Measurements from ENCODE around the gene ACAA1.

DNA sequence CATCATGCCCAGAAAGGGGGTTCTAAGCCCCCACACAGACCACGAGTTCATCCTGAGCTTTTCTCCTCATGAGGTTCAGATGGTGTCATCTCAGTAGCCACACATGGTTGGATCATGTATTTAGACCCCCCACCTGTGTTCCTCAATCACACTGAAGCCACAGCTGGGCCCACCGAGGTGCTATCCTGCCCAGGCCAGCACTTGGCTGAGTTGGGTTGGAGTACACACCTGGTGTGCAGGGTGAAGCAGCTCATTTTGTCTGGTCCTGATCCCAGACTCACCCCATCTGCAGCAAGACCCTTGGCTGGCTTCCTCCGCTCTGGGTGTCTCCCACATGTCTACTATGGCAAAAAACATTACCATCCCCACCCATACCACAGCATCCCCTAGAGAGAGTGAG is 41.9 kb downstream of the ACAA1 start:
- TF ChIP-seq POLR2AphosphoS5 (IDR thresholded peaks at IDR 0.05; ENCODE audit: low read depth): no peak
- TF ChIP-seq, protein P1, sequence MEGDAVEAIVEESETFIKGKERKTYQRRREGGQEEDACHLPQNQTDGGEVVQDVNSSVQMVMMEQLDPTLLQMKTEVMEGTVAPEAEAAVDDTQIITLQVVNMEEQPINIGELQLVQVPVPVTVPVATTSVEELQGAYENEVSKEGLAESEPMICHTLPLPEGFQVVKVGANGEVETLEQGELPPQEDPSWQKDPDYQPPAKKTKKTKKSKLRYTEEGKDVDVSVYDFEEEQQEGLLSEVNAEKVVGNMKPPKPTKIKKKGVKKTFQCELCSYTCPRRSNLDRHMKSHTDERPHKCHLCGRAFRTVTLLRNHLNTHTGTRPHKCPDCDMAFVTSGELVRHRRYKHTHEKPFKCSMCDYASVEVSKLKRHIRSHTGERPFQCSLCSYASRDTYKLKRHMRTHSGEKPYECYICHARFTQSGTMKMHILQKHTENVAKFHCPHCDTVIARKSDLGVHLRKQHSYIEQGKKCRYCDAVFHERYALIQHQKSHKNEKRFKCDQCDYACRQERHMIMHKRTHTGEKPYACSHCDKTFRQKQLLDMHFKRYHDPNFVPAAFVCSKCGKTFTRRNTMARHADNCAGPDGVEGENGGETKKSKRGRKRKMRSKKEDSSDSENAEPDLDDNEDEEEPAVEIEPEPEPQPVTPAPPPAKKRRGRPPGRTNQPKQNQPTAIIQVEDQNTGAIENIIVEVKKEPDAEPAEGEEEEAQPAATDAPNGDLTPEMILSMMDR (conservative IDR thresholded peaks at IDR 0.05; ENCODE audit: low read depth in 2 of 2): no peak

Data from GM23338 (cell line).